Stimulated activated CD4-positive, alpha-beta T cell treated with anti-CD3 and anti-CD28 coated beads, Interleukin-15, amount 100 ng/mL, for 48 hours (primary cell): ENCODE data around the gene PRDM16.

ENCODE experiments used
- DNase-seq, 2 donors: peaks; one replicate each; pipeline ENCODE4 v3.0.0-alpha.2; 2020; ENCODE audit warnings: low read depth in 2 of 2

The PRDM16 gene

GRCh38 chr1:3393024-3393986, 324.3 kb downstream of the PRDM16 start:
- DNase-seq: no peak

GRCh38 chr1:3393987-3394920, 325.3 kb downstream of the PRDM16 start:
- DNase-seq: no peak

- DNase-seq: no peak
Measured at GRCh38 chr1:3396411-3396810, 327.4 kb downstream of the PRDM16 start.

- DNase-seq: no peak
Measured at GRCh38 chr1:3397311-3397710, 328.3 kb downstream of the PRDM16 start.

- DNase-seq: no peak
Measured at GRCh38 chr1:3398396-3399140, 329.6 kb downstream of the PRDM16 start.

- no peak for DNase-seq
Measured at GRCh38 chr1:3399732-3400131, 330.7 kb downstream of the PRDM16 start.

GRCh38 chr1:3401585-3402257, 332.7 kb downstream of the PRDM16 start:
- DNase-seq: no peak

- DNase-seq: no peak
Measured at GRCh38 chr1:3402258-3403010, 333.4 kb downstream of the PRDM16 start.

GRCh38 chr1:3403011-3403345, 334.0 kb downstream of the PRDM16 start:
- no peak for DNase-seq

- DNase-seq: no peak
Measured at GRCh38 chr1:3403388-3404231, 334.6 kb downstream of the PRDM16 start.

GRCh38 chr1:3404301-3404700, 335.3 kb downstream of the PRDM16 start:
- DNase-seq: no peak

GRCh38 chr1:3404801-3405200, 335.8 kb downstream of the PRDM16 start:
- no peak for DNase-seq

- no peak for DNase-seq
Measured at GRCh38 chr1:3405491-3405890, 336.5 kb downstream of the PRDM16 start.

- DNase-seq: no peak
Measured at GRCh38 chr1:3405974-3406867, 337.2 kb downstream of the PRDM16 start.

GRCh38 chr1:3407021-3407420, 338.0 kb downstream of the PRDM16 start:
- DNase-seq: no peak

- no peak for DNase-seq
Measured at GRCh38 chr1:3408751-3409266, 339.8 kb downstream of the PRDM16 start.

GRCh38 chr1:3409366-3410141, 340.6 kb downstream of the PRDM16 start:
- no peak for DNase-seq
